ENCODE data around the gene ALDH3A2. TPM values are rescaled to one million over a fixed set of nuclear protein-coding genes. Genes with fewer than 3 reads are reported as not detected.
"Not testable (repeated sequence)": the region's sequence is repeated elsewhere in the genome, so short reads cannot be mapped to it uniquely, and the experiment has no call there.

Gene ALDH3A2
- total RNA-seq, 1 experiment from 2014 or later = 60.4 TPM

DNA sequence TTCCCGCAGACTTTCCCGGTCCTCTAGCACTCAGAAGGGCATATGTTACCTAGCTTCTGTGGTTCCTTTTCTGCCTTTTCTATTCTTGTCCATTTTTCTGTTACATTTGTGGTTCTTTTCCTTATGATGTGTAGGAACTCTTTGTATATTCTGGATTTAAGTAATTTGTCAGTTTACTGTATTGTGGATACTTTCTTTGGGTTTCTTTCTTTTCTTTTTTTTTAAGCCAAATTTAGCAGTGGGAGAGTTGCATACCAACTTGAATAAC lies 657 bp downstream of the ALDH3A2 start:
- DNase-seq (ENCODE audit: low read depth) = no peak

GRCh38 chr17:19650826-19651225 lies 2.3 kb downstream of the ALDH3A2 start:
- DNase-seq (ENCODE audit: low read depth) = peak; percentile 36

- DNase-seq (ENCODE audit: low read depth) = no peak
Measured at GRCh38 chr17:19651451-19652238, 3.1 kb downstream of the ALDH3A2 start.

DNA sequence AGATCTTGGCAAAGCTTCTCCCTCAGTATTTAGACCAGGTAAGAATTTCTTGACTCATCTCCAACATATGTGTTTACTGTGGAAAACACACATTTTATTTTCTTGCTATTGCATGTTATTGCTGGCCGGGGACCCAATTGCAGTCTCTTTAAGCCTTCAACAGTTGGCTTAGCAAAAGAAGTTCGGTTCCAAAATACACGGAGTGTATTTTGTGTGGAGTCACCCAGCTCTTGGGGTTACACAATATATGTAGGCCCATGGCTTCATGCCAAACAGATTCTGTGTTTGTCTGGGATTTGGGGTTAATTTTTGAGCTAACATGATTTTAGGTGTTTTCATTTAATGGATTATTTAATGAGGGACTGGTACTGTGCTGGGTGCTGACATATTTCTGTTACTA lies 4.0 kb downstream of the ALDH3A2 start:
- no peak for DNase-seq (ENCODE audit: low read depth)

DNA sequence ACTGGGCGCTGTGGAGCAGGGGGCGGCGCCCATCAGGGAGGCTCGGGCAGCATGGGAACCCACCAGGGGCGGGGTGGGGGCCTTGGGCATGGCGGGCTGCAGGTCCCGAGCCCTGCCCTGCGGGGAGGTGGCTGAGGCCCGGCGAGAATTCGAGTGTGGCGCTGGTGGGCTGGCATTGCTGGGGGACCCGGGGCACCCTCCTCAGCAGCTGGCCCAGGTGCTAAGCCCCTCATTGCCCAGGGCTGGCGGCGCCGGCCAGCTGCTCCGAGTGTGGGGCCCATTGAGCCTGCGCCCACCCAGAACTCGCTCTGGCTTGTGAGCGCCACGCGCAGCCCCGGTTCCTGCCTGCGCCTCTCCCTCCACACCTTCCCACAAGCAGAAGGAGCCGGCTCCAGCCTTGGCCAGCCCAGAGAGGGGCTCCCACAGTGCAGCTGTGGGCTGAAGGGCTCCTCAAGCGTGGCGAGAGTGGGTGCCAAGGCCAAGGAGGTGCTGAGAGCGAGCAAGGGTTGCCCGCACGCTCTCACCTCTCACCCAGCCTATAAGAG lies 5.9 kb downstream of the ALDH3A2 start:
- no peak for DNase-seq (ENCODE audit: low read depth)

DNA sequence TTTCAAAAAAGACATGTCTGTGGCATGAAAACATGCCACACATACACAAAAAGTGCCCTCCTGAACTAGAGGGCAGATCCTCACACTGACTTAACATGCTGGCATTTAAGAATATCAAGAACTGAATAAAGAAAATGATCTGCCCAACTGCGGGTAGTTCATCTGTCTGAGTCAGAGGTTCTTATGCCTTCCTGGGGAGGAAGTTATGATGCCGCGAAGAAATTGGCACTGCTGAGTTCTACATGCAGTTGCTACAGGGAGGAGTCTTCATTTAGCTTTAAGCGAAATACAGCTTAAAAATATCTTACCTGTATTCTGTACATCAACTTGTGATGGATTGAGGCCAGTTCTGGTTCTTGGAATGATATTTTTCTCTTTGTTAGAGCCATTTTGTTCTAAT lies 6.3 kb downstream of the ALDH3A2 start:
- no peak for DNase-seq (ENCODE audit: low read depth)

DNA sequence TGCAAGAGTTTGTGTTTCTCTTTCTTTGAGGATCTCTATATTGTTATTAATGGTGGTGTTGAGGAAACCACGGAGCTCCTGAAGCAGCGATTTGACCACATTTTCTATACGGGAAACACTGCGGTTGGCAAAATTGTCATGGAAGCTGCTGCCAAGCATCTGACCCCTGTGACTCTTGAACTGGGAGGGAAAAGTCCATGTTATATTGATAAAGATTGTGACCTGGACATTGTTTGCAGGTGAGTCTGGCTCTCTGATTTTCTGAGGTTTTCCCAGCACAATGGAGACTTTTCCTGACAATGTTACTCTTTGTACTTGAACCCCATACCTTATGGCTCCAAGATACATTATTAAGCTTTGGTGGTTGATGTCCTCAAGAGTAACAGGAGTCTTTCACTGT lies 7.8 kb downstream of the ALDH3A2 start:
- DNase-seq (ENCODE audit: low read depth) = no peak

DNA sequence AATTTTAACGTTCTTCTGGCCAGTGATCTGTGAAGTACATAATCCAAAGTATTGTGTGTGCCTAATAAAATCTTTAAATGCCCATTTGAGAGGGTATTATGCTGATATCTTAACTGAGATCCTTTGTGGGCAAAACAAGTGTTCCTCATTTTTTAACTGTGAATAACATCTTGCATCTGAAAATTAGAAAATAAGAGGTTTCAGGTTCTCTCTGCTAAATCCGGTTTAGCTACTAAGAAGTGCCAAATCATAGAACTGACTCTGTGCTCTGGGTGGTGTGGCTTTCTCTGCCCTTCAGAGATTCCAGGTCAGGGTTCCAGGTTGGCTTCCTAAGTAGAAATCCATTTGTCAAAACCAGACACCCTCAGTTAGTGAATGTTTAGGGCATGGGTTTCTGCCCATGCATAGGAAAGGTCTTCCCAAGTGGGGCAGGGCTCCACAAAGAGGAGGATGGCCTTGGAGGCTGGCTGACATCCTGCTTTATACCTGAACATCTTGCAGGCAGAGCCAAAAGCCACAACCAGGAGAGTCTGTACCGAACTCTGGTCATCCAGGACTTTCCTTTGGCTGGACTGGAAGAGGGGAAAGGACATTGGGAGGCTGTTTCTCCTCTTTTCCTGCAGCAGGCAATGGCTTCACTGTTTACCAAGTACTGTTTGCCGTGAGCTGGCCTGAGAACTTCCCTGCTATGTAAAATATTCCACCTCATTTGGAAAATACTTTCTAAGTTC lies 8.5 kb downstream of the ALDH3A2 start:
- no peak for DNase-seq (ENCODE audit: low read depth)

- DNase-seq (ENCODE audit: low read depth) = no peak
Measured at GRCh38 chr17:19659366-19660177, 11.0 kb downstream of the ALDH3A2 start.

DNA sequence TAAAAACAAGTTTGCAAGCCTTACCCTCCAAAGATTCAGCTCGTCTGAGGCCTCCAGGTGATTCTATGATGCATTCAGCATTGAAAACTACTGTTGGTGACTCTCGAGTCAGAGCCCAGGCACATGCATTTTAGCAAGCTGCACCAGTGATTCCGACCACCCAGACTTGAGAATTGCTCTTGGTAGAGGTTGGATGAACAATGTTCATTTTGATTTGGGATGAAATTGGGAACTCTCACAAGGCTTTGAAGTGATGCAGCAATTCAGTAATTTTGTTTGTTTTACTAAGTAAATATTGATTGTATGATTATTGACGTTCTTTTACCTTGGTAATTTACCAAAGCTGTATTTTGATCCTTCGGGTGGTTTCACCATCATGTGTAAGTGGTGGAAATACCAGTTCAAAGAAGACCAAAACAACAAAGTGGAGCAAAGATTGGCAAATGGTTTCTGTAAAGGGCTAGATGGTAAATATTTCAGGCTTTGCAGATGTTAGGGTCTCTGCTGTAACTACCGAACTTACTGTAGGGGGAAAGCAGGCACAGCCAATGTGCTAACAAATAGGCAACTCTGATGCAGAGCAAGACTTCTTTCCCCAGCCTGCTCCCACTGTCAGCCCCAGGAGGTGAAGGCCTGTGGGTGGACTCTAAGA lies 11.8 kb downstream of the ALDH3A2 start:
- no peak for DNase-seq (ENCODE audit: low read depth)

- no peak for DNase-seq (ENCODE audit: low read depth)
Measured at GRCh38 chr17:19661121-19661520, 12.6 kb downstream of the ALDH3A2 start.

GRCh38 chr17:19663097-19663496 lies 14.5 kb downstream of the ALDH3A2 start:
- no peak for DNase-seq (ENCODE audit: low read depth)

DNA sequence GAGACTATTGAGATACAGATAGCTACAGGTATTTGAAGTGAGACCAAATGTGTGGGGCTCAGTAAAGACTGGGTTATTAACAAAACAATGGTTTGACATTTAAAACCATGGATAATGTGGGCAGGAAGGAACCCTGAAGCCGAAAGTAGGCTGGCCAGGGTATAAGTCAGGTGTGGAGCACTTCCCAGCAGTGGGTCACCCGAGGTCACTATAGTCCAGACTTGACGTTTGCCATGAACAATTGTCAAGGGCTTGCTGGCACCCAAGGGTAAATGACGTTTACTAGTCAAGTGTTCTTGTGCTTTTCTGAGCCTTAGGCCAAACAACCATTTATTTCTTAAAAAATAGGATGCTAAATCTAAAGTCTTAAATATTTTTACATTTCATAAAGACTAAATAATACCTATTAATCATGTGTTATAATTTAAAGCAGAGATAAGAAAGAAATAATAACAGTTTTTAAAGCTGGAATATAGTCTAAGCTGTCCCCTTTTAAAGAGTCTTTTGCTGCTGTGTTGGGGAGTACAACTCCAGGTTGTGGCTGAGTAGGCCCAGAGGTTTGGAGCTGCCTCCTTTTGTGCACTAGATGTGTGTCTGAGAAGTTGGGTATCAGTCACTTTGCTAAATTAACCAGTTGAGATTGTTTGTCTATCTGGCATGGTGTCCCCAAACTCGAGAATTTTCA lies 15.7 kb downstream of the ALDH3A2 start:
- DNase-seq (ENCODE audit: low read depth) = no peak

- DNase-seq (ENCODE audit: low read depth) = no peak
Measured at GRCh38 chr17:19664821-19665181, 16.2 kb downstream of the ALDH3A2 start.

DNA sequence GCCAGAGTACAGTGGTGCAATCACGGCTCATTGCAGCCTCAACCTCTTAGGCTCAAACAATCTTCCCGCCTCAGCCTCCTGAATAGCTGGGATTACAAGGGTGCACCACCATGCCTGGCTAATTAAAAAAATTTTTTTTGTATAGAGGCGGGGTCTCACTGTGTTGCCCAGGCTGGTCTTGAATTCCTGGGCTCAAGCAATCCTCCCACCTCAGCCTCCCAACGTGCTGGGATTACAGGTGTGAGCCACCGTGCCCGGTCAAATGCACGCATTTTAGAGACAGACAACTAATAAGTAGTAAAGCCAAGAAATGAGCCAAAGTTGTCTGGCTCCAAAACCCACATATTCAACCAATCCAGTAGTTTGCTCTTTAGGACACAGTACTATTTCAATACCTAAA lies 21.1 kb downstream of the ALDH3A2 start:
- DNase-seq (ENCODE audit: low read depth) = not testable (repeated sequence)

GRCh38 chr17:19670908-19671307 lies 22.4 kb downstream of the ALDH3A2 start:
- DNase-seq (ENCODE audit: low read depth) = no peak

- DNase-seq (ENCODE audit: low read depth) = no peak
Measured at GRCh38 chr17:19671433-19671832, 22.9 kb downstream of the ALDH3A2 start.

- DNase-seq (ENCODE audit: low read depth) = no peak
Measured at GRCh38 chr17:19672009-19672750, 23.6 kb downstream of the ALDH3A2 start.

GRCh38 chr17:19673623-19674022 lies 25.1 kb downstream of the ALDH3A2 start:
- DNase-seq (ENCODE audit: low read depth) = no peak

GRCh38 chr17:19676896-19677295 lies 28.3 kb downstream of the ALDH3A2 start:
- no peak for DNase-seq (ENCODE audit: low read depth)

Measured in HT1080 (cell line).